ENCODE data around the gene AP5M1.

DNA sequence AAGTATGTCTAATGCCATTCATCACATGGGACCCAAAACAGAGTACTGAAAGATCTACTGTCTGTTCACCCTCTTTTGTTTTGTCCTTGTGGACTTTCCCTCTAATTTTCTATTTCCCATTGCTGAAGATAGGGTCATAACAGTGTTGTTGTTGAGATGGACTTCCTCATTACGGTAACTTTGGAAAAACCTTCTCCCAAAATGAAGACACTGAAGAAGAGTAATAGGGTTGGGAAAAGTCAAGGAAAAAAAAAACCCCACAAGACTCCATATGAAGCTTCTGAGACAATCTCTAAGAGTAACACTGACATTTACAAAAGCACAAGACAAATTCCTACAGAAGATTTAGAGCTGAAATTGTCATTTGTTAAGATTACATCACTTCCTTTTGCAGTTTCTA is 36.8 kb upstream of the AP5M1 start:
- TF ChIP-seq, protein P1, sequence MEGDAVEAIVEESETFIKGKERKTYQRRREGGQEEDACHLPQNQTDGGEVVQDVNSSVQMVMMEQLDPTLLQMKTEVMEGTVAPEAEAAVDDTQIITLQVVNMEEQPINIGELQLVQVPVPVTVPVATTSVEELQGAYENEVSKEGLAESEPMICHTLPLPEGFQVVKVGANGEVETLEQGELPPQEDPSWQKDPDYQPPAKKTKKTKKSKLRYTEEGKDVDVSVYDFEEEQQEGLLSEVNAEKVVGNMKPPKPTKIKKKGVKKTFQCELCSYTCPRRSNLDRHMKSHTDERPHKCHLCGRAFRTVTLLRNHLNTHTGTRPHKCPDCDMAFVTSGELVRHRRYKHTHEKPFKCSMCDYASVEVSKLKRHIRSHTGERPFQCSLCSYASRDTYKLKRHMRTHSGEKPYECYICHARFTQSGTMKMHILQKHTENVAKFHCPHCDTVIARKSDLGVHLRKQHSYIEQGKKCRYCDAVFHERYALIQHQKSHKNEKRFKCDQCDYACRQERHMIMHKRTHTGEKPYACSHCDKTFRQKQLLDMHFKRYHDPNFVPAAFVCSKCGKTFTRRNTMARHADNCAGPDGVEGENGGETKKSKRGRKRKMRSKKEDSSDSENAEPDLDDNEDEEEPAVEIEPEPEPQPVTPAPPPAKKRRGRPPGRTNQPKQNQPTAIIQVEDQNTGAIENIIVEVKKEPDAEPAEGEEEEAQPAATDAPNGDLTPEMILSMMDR (IDR thresholded peaks at IDR 0.05): no peak
- no peak for TF ChIP-seq POLR2A (IDR thresholded peaks at IDR 0.05)
- no peak for TF ChIP-seq POLR2AphosphoS5 (IDR thresholded peaks at IDR 0.05)
- TF ChIP-seq EP300 (IDR thresholded peaks at IDR 0.05): no peak

Measured in suprapubic skin (tissue), 4 donors.